GM23338 (cell line): ENCODE measurements around the gene HDC.

Source experiments
- CREB1 ChIP-seq: fragments of 250-450 bp; sonication (Bioruptor Pico); IDR thresholded peaks from 2 replicates; pipeline ENCODE4 v1.5.0; 2020; ENCODE audit warnings: low read depth, mild to moderate bottlenecking, moderate library complexity
- CTCF ChIP-seq, 2 experiments: fragments of 200-600 bp in 1 of 2; sonication (generic) in 1 of 2; conservative IDR thresholded peaks; 2 replicates each; pipeline versions ENCODE4 v1.5.1 to v1.6.1; 2016 to 2017; ENCODE audit warnings: antibody characterized with exemption in 2 of 2, low read depth in 2 of 2, mild to moderate bottlenecking in 2 of 2, moderate library complexity in 1 of 2
- EZH2 ChIP-seq: fragments of 200-600 bp; sonication (generic); IDR thresholded peaks from one replicate; pipeline ENCODE4 v1.8.0; 2017; ENCODE audit warnings: antibody characterized with exemption, mild to moderate bottlenecking, low read depth; ENCODE audit not compliant: unreplicated experiment
- EZH2phosphoT487 ChIP-seq: fragments of 200-600 bp; sonication (generic); IDR thresholded peaks from one replicate; pipeline ENCODE4 v1.8.1; 2018; ENCODE audit warnings: antibody characterized with exemption; ENCODE audit not compliant: unreplicated experiment
- JUNB ChIP-seq: IDR thresholded peaks from one replicate; pipeline ENCODE4 v1.6.1; 2016; ENCODE audit warnings: antibody characterized with exemption; ENCODE audit not compliant: unreplicated experiment
- POLR2AphosphoS5 ChIP-seq: IDR thresholded peaks from 2 replicates; pipeline ENCODE4 v1.6.1; 2016; ENCODE audit warnings: antibody characterized with exemption, low read depth
- ZNF331 ChIP-seq: fragments of 250-450 bp; sonication (Bioruptor Pico); IDR thresholded peaks from 2 replicates; pipeline ENCODE4 v1.5.0; 2020; ENCODE audit warnings: low read depth, mild to moderate bottlenecking, moderate library complexity
- TF ChIP-seq, protein P1 (sequence below): IDR thresholded peaks from one replicate; pipeline ENCODE4 v1.6.1; 2018; ENCODE audit warnings: antibody characterized with exemption; ENCODE audit not compliant: unreplicated experiment

- TF ChIP-seq CTCF (conservative IDR thresholded peaks at IDR 0.05; ENCODE audit: low read depth in 2 of 2) (no peak), EZH2 (no peak), EZH2phosphoT487 (no peak), POLR2AphosphoS5 (no peak), CREB1 (CRISPR knock-in tag) (no peak), ZNF331 (CRISPR knock-in tag) (no peak), JUNB (no peak)
- TF ChIP-seq, protein P1, sequence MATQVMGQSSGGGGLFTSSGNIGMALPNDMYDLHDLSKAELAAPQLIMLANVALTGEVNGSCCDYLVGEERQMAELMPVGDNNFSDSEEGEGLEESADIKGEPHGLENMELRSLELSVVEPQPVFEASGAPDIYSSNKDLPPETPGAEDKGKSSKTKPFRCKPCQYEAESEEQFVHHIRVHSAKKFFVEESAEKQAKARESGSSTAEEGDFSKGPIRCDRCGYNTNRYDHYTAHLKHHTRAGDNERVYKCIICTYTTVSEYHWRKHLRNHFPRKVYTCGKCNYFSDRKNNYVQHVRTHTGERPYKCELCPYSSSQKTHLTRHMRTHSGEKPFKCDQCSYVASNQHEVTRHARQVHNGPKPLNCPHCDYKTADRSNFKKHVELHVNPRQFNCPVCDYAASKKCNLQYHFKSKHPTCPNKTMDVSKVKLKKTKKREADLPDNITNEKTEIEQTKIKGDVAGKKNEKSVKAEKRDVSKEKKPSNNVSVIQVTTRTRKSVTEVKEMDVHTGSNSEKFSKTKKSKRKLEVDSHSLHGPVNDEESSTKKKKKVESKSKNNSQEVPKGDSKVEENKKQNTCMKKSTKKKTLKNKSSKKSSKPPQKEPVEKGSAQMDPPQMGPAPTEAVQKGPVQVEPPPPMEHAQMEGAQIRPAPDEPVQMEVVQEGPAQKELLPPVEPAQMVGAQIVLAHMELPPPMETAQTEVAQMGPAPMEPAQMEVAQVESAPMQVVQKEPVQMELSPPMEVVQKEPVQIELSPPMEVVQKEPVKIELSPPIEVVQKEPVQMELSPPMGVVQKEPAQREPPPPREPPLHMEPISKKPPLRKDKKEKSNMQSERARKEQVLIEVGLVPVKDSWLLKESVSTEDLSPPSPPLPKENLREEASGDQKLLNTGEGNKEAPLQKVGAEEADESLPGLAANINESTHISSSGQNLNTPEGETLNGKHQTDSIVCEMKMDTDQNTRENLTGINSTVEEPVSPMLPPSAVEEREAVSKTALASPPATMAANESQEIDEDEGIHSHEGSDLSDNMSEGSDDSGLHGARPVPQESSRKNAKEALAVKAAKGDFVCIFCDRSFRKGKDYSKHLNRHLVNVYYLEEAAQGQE: no peak
Measured at GRCh38 chr15:50265620-50266019, at the start of gene HDC.
